ELF-1 (cell line): ENCODE results near the gene DYRK2.
"Not testable (repeated sequence)": the region's sequence is repeated elsewhere in the genome, so short reads cannot be mapped to it uniquely, and the experiment has no call there.

Experiments
- DNase-seq: peaks from one replicate; pipeline ENCODE4 v3.0.0-alpha.2; 2016; ENCODE audit warnings: low read depth, low spot score

DYRK2 gene

GRCh38 chr12:67669934-67670631 lies 21.5 kb downstream of the DYRK2 start:
- no peak for DNase-seq

- DNase-seq = no peak
Measured at GRCh38 chr12:67671419-67671818, 22.9 kb downstream of the DYRK2 start.

- DNase-seq = no peak
Measured at GRCh38 chr12:67671892-67672291, 23.3 kb downstream of the DYRK2 start.

DNA sequence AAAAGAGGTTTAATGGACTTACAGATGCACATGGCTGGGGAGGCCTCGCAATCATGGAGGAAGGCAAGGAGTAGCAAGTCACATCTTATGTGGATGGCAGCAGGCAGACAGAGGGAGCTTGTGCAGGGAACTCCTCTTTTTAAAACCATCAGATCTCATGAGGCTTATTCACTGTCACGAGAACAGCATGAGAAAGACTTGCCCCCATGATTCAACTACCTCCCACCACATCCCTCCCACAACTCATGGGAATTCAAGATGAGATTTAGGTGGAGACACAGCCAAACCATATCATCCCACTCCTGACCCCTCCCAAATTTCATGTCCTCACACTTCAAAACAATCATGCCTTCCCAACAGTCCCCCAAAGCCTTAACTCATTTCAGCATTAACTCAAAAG lies 24.0 kb downstream of the DYRK2 start:
- not testable (repeated sequence) for DNase-seq

DNA sequence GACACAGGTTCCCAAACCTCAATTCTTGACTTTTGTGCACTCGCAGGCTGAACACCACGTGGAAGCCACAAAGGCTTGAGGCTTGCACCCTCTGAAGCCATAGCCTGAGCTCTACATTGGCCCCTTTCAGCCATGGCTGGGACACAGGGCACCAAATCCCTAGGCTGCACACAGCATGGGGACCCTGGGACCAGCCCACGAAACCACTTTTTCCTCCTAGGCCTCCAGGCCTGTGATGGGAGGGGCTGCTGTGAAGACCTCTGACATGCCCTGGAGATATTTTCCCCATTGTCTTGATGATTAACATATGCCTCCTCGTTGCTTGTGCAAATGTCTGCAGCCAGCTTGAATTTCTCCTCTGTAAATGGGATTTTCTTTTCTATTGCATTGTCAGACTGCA lies 25.0 kb downstream of the DYRK2 start:
- not testable (repeated sequence) for DNase-seq

GRCh38 chr12:67674417-67674816 lies 25.9 kb downstream of the DYRK2 start:
- no peak for DNase-seq

- DNase-seq = no peak
Measured at GRCh38 chr12:67676624-67677023, 28.1 kb downstream of the DYRK2 start.

GRCh38 chr12:67677166-67677565 lies 28.6 kb downstream of the DYRK2 start:
- DNase-seq = no peak

GRCh38 chr12:67681105-67681778 lies 32.7 kb downstream of the DYRK2 start:
- no peak for DNase-seq

DNA sequence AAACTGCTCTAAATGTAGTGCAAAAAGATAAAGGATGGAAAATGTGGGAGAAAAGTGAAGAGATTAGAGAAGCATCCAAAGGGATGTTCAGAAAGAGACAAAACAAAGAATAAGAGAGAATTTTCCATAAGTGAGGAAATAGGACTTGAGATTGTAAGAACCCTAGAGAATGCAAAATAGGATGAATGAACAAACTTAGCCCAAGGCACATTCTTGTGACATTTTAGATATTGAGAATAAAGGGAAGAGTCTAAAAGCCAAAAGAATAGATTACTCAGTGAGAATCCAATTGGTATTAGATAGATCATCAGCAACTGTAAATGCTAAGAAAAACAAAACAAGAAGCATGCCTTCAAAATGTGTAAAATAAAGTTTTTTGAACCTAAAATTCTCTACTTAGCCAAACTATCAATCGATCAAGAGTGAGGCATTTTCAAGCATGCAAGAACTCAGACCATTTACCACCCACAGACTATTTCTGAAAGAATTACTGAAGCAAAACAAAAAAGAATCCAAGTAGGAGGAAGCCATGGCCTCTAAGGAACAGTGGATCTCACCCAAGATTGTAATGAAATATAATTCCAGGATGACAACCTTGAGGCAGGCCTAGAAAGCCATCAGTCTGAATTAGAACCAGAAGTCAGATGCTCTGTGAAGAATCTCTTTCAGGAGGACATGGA lies 33.5 kb downstream of the DYRK2 start:
- no peak for DNase-seq

DNA sequence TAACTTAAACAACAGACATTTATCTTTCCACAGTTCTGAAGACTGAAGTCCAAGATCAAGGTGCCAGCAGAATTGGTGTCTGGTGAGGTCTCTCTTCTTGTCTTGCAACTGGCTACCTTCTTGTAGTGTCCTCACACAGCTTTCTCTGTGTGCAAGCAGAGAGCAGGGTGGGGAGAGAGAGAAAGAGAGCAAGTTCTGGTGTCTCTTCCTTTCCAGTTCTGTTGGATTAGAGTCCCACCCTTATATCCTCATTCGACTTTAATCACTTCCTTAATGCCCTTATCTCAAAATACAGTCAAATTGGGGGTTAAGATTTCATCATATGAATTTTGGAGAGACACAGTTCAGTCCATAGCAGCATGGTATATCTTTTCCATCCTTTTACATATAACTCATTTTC lies 40.8 kb downstream of the DYRK2 start:
- no peak for DNase-seq

GRCh38 chr12:67690656-67691055 lies 42.1 kb downstream of the DYRK2 start:
- no peak for DNase-seq

DNA sequence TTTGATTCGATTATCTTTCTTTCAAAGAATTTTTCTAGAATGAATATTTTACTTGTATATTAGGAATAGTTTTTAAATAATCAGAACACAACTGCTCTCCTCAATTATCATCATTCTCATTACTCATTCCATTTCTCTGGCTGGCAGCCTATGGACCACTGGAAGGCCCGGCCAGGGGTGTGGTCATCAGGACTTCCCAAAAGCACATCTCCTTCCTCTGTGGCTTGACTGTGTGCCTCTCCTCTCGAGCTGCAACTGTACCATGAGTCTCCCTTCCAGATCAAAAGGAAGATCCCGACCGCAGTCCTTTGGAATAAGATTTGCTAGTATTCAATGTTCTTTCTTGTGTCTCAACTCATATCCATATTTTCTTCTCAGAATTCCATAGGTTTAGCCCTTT lies 42.7 kb downstream of the DYRK2 start:
- no peak for DNase-seq

- no peak for DNase-seq
Measured at GRCh38 chr12:67692135-67692534, 43.6 kb downstream of the DYRK2 start.

GRCh38 chr12:67692966-67693365 lies 44.4 kb downstream of the DYRK2 start:
- DNase-seq = no peak

DNA sequence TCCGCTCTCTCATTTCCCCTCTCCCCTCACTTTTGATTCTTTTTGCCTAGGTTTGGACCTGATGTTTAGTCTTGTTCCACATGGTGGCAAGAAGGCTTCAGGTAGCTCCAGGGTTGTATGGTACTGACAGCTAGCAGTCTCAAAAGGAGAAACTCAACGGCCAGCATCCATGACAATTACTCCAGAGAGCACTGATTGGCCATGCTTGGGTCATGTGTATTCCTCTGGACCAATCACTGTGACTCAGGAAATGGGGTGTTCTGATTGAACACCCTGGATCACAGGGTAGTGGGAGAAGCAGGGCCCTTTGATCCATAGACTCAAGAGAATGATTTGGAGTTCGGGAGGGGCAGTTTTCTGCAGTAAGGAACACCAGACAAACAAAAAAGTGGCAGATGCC lies 45.3 kb downstream of the DYRK2 start:
- no peak for DNase-seq

GRCh38 chr12:67694306-67694900 lies 45.9 kb downstream of the DYRK2 start:
- no peak for DNase-seq

- no peak for DNase-seq
Measured at GRCh38 chr12:67695974-67696373, 47.4 kb downstream of the DYRK2 start.

DNA sequence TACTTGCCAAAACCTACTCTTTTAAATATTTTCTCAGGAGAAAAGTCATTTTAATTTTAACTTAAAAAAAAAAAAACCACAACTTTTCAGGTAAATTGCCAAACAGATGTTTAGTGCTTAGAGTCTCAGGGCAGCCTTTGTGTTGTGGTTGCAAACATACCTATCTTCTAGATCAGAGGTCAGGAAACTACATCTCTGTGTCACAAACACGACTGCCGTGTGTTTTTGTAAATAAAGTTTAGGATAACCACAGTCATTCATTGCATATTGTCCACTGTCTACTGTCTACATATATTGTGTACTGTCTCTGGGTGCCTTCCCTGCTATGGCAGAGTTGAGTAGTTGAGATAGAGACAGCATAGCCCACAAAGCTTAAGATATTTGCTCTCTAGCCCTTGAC lies 48.9 kb downstream of the DYRK2 start:
- no peak for DNase-seq

GRCh38 chr12:67697967-67698366 lies 49.4 kb downstream of the DYRK2 start:
- no peak for DNase-seq

- no peak for DNase-seq
Measured at GRCh38 chr12:67698672-67699581, 50.4 kb downstream of the DYRK2 start.
